ENCODE data around the gene GNAI3.

- no peak for TF ChIP-seq CTCF (conservative IDR thresholded peaks at IDR 0.05)
- no peak for TF ChIP-seq ZFX (IDR thresholded peaks at IDR 0.05)
These were observed 31.1 kb upstream of the GNAI3 start for GRCh38 chr1:109517337-109517736.
